NB4 (cell line): ENCODE data around the gene GAPDHS.

Source experiments
- DNase-seq: peaks from one replicate; pipeline ENCODE4 v3.0.0; 2010; ENCODE audit warnings: low read depth
- H3K4me3 ChIP-seq: one replicate; pipeline ENCODE4 v1.5.1; 2011; ENCODE audit warnings: mild to moderate bottlenecking, low read depth, low read length, moderate library complexity
- CTCF ChIP-seq: IDR thresholded peaks from one replicate; pipeline ENCODE4 v1.5.1; 2012; ENCODE audit warnings: low read depth, low read length
- MAX ChIP-seq: IDR thresholded peaks from 2 replicates; pipeline ENCODE4 v1.6.1; 2011; ENCODE audit warnings: low read depth, low read length
- MYC ChIP-seq: IDR thresholded peaks from 2 replicates; pipeline ENCODE4 v1.6.1; 2011; ENCODE audit warnings: low read depth, low read length
- POLR2A ChIP-seq: IDR thresholded peaks from 2 replicates; pipeline ENCODE4 v1.6.1; 2011; ENCODE audit warnings: mild to moderate bottlenecking; ENCODE audit not compliant: insufficient read length; ENCODE audit errors: extremely low read depth

Gene GAPDHS

GRCh38 chr19:35512831-35513627, 20.2 kb upstream of the GAPDHS start:
- no peak for TF ChIP-seq MAX
- TF ChIP-seq MYC, result no peak
- H3K4me3 ChIP-seq, result no peak overlapping the region
- DNase-seq, result no peak

GRCh38 chr19:35513628-35514281, 19.5 kb upstream of the GAPDHS start, which contains the start of gene DMKN:
Gene DMKN (minus strand): TSS chr19:35513649. CDS start chr19:35513475, 174 bp downstream.
- no peak within 1 kb of the TSS for H3K4me3 ChIP-seq
- DNase-seq, result peak; percentile 26
- TF ChIP-seq MYC, result no peak
- no peak for TF ChIP-seq CTCF
- TF ChIP-seq MAX, result no peak
- no peak for TF ChIP-seq POLR2A

GRCh38 chr19:35514282-35514809, 18.9 kb upstream of the GAPDHS start:
- no peak for DNase-seq
- TF ChIP-seq CTCF, result no peak
- TF ChIP-seq MAX, result no peak
- no peak for TF ChIP-seq MYC
- TF ChIP-seq POLR2A, result no peak
- no peak overlapping the region for H3K4me3 ChIP-seq

GRCh38 chr19:35516310-35516709, 16.9 kb upstream of the GAPDHS start:
- H3K4me3 ChIP-seq, result no peak overlapping the region
- TF ChIP-seq CTCF (no peak), POLR2A (no peak), MYC (no peak), MAX (no peak)
- no peak for DNase-seq

GRCh38 chr19:35517342-35517741, 15.9 kb upstream of the GAPDHS start:
- H3K4me3 ChIP-seq, result no peak overlapping the region
- TF ChIP-seq CTCF (no peak), MAX (no peak), POLR2A (no peak), MYC (no peak)
- no peak for DNase-seq

GRCh38 chr19:35518313-35518712, 14.9 kb upstream of the GAPDHS start:
- TF ChIP-seq POLR2A (no peak), MAX (no peak), MYC (no peak), CTCF (no peak)
- no peak overlapping the region for H3K4me3 ChIP-seq
- DNase-seq, result no peak
